ENCODE data around the gene SEH1L. TPM values are rescaled to one million over a fixed set of nuclear protein-coding genes. Genes with fewer than 3 reads are reported as not detected.
"Not testable (repeated sequence)": the region's sequence is repeated elsewhere in the genome, so short reads cannot be mapped to it uniquely, and the experiment has no call there.

SEH1L gene
- total RNA-seq, 2 experiments from 2014 or later, result 50.5 to 54.3 TPM

- Mint-ChIP-seq H3K27ac (peak overlapping the region; percentile 97), H3K4me3 (peak overlapping the region; percentile 88), H3K4me1 (peaks cover 54% of the 10 kb centered on the region), H3K27me3 (no peaks in the 10 kb centered on the region), H3K9me3 (peaks cover 4% of the 10 kb centered on the region), H3K36me3 (ENCODE audit: low read depth) (peaks cover 33% of the 10 kb centered on the region)
- POLR2A ChIA-PET, result interaction anchor here (0.7 kb wide), 2 partner anchors 43 to 57 kb away, joined by 3 read pairs; partner anchors contain the start of gene CEP192
- DNase-seq, result peak; percentile 99
- CTCF ChIA-PET, result interaction anchor here (0.7 to 1.2 kb wide), 4 partner anchors 12 to 216 kb away, joined by 3 to 5 read pairs (median 4); no protein-coding TSS in a partner anchor
Measured at GRCh38 chr18:12948050-12948804, 416 bp downstream of the SEH1L start.

GRCh38 chr18:12958478-12958877 lies 10.7 kb downstream of the SEH1L start:
- H3K4me1 Mint-ChIP-seq, result peaks cover 2% of the 10 kb centered on the region
- H3K36me3 Mint-ChIP-seq (ENCODE audit: low read depth), result peaks cover 31% of the 10 kb centered on the region
- H3K27me3 Mint-ChIP-seq, result no peaks in the 10 kb centered on the region
- H3K9me3 Mint-ChIP-seq, result no peaks in the 10 kb centered on the region
- H3K27ac Mint-ChIP-seq, result no peak overlapping the region
- DNase-seq, result no peak
- CTCF ChIA-PET, result no interaction called here
- H3K4me3 Mint-ChIP-seq, result no peak overlapping the region
- POLR2A ChIA-PET, result no interaction called here

- no peak for DNase-seq
- Mint-ChIP-seq H3K36me3 (ENCODE audit: low read depth) (peaks cover 41% of the 10 kb centered on the region), H3K27ac (no peak overlapping the region), H3K27me3 (no peaks in the 10 kb centered on the region), H3K4me3 (no peak overlapping the region), H3K4me1 (peaks cover 2% of the 10 kb centered on the region), H3K9me3 (no peaks in the 10 kb centered on the region)
- POLR2A ChIA-PET, result no interaction called here
- CTCF ChIA-PET, result interaction anchor here (1.2 kb wide), 1 partner anchor 45 kb away, joined by 4 read pairs; no protein-coding TSS in a partner anchor
Measured at GRCh38 chr18:12960395-12960794, 12.6 kb downstream of the SEH1L start.

GRCh38 chr18:12960853-12961397 lies 13.1 kb downstream of the SEH1L start:
- Mint-ChIP-seq H3K4me3 (no peak overlapping the region), H3K4me1 (peaks cover 2% of the 10 kb centered on the region), H3K36me3 (ENCODE audit: low read depth) (peaks cover 45% of the 10 kb centered on the region), H3K9me3 (no peaks in the 10 kb centered on the region), H3K27me3 (no peaks in the 10 kb centered on the region), H3K27ac (no peak overlapping the region)
- ChIA-PET CTCF (interaction anchor here (1.2 kb wide), 1 partner anchor 45 kb away, joined by 4 read pairs; no protein-coding TSS in a partner anchor), POLR2A (no interaction called here)
- DNase-seq, result no peak

- H3K4me3 Mint-ChIP-seq, result no peak overlapping the region
- peaks cover 50% of the 10 kb centered on the region for H3K36me3 Mint-ChIP-seq (ENCODE audit: low read depth)
- H3K4me1 Mint-ChIP-seq, result peaks cover 7% of the 10 kb centered on the region
- no peaks in the 10 kb centered on the region for H3K27me3 Mint-ChIP-seq
- no peak for DNase-seq
- ChIA-PET CTCF (interaction anchor here (0.7 to 1.0 kb wide), 2 partner anchors 12 to 29 kb away, joined by 3 to 4 read pairs; no protein-coding TSS in a partner anchor), POLR2A (no interaction called here)
- no peaks in the 10 kb centered on the region for H3K9me3 Mint-ChIP-seq
- no peak overlapping the region for H3K27ac Mint-ChIP-seq
Measured at GRCh38 chr18:12963069-12963468, 15.3 kb downstream of the SEH1L start.

- POLR2A ChIA-PET, result no interaction called here
- H3K27ac Mint-ChIP-seq, result no peak overlapping the region
- no peaks in the 10 kb centered on the region for H3K27me3 Mint-ChIP-seq
- peaks cover 21% of the 10 kb centered on the region for H3K4me1 Mint-ChIP-seq
- no peak overlapping the region for H3K4me3 Mint-ChIP-seq
- no peaks in the 10 kb centered on the region for H3K9me3 Mint-ChIP-seq
- no peak for DNase-seq
- CTCF ChIA-PET, result no interaction called here
- peaks cover 60% of the 10 kb centered on the region for H3K36me3 Mint-ChIP-seq (ENCODE audit: low read depth)
Measured at GRCh38 chr18:12968115-12968514, 20.3 kb downstream of the SEH1L start.

GRCh38 chr18:12968619-12969018 lies 20.8 kb downstream of the SEH1L start:
- no peaks in the 10 kb centered on the region for H3K9me3 Mint-ChIP-seq
- ChIA-PET CTCF (interaction anchor here (0.7 to 0.8 kb wide), 2 partner anchors 9 to 48 kb away, joined by 3 read pairs; no protein-coding TSS in a partner anchor), POLR2A (no interaction called here)
- no peak overlapping the region for H3K27ac Mint-ChIP-seq
- H3K4me3 Mint-ChIP-seq, result no peak overlapping the region
- H3K27me3 Mint-ChIP-seq, result no peaks in the 10 kb centered on the region
- peaks cover 56% of the 10 kb centered on the region for H3K36me3 Mint-ChIP-seq (ENCODE audit: low read depth)
- H3K4me1 Mint-ChIP-seq, result peaks cover 21% of the 10 kb centered on the region
- DNase-seq, result no peak

- ChIA-PET CTCF (interaction anchor here (1.5 to 2.3 kb wide), 2 partner anchors 10 to 39 kb away, joined by 3 to 7 read pairs; no protein-coding TSS in a partner anchor), POLR2A (no interaction called here)
- peaks cover 13% of the 10 kb centered on the region for H3K4me1 Mint-ChIP-seq
- peaks cover 37% of the 10 kb centered on the region for H3K36me3 Mint-ChIP-seq (ENCODE audit: low read depth)
- no peaks in the 10 kb centered on the region for H3K27me3 Mint-ChIP-seq
- no peaks in the 10 kb centered on the region for H3K9me3 Mint-ChIP-seq
- no peak overlapping the region for H3K27ac Mint-ChIP-seq
- no peak for DNase-seq
- H3K4me3 Mint-ChIP-seq, result no peak overlapping the region
Measured at GRCh38 chr18:12973562-12974213, 25.9 kb downstream of the SEH1L start.

GRCh38 chr18:12975488-12975887 lies 27.7 kb downstream of the SEH1L start:
- ChIA-PET CTCF (interaction anchor here (1.0 to 1.9 kb wide), 6 partner anchors 10 to 152 kb away, joined by 3 to 5 read pairs (median 4); no protein-coding TSS in a partner anchor), POLR2A (interaction anchor here (0.6 kb wide), 1 partner anchor 13 kb away, joined by 9 read pairs; no protein-coding TSS in a partner anchor)
- DNase-seq, result no peak
- no peaks in the 10 kb centered on the region for H3K27me3 Mint-ChIP-seq
- H3K36me3 Mint-ChIP-seq (ENCODE audit: low read depth), result peaks cover 30% of the 10 kb centered on the region
- H3K27ac Mint-ChIP-seq, result no peak overlapping the region
- no peaks in the 10 kb centered on the region for H3K9me3 Mint-ChIP-seq
- H3K4me1 Mint-ChIP-seq, result peaks cover 2% of the 10 kb centered on the region
- no peak overlapping the region for H3K4me3 Mint-ChIP-seq

GRCh38 chr18:12976305-12976704 lies 28.5 kb downstream of the SEH1L start:
- H3K4me3 Mint-ChIP-seq, result no peak overlapping the region
- DNase-seq, result no peak
- H3K36me3 Mint-ChIP-seq (ENCODE audit: low read depth), result peaks cover 25% of the 10 kb centered on the region
- ChIA-PET CTCF (interaction anchor here (1.0 to 1.9 kb wide), 3 partner anchors 13 to 22 kb away, joined by 3 to 5 read pairs (median 3); no protein-coding TSS in a partner anchor), POLR2A (no interaction called here)
- H3K27ac Mint-ChIP-seq, result no peak overlapping the region
- H3K9me3 Mint-ChIP-seq, result no peaks in the 10 kb centered on the region
- H3K27me3 Mint-ChIP-seq, result no peaks in the 10 kb centered on the region
- H3K4me1 Mint-ChIP-seq, result peaks cover 2% of the 10 kb centered on the region

GRCh38 chr18:12980065-12980464 lies 32.3 kb downstream of the SEH1L start:
- H3K36me3 Mint-ChIP-seq (ENCODE audit: low read depth), result peaks cover 20% of the 10 kb centered on the region
- POLR2A ChIA-PET, H3K4me1 Mint-ChIP-seq, H3K27ac Mint-ChIP-seq, H3K27me3 Mint-ChIP-seq, H3K9me3 Mint-ChIP-seq, DNase-seq, H3K4me3 Mint-ChIP-seq, CTCF ChIA-PET: not testable (repeated sequence)

- Mint-ChIP-seq H3K36me3 (ENCODE audit: low read depth) (peaks cover 14% of the 10 kb centered on the region), H3K9me3 (no peaks in the 10 kb centered on the region), H3K27ac (peak overlapping the region; percentile 95), H3K27me3 (no peaks in the 10 kb centered on the region), H3K4me3 (peak overlapping the region; percentile 99), H3K4me1 (peaks cover 22% of the 10 kb centered on the region)
- no peak for DNase-seq
- CTCF ChIA-PET, result interaction anchor here (1.2 to 2.0 kb wide), 3 partner anchors 9 to 14 kb away, joined by 3 to 12 read pairs (median 5); no protein-coding TSS in a partner anchor
- POLR2A ChIA-PET, result no interaction called here
Measured at GRCh38 chr18:12989397-12990122, 41.7 kb downstream of the SEH1L start.

All from activated CD4-positive, alpha-beta T cell treated with anti-CD3 and anti-CD28 coated beads, Interleukin-2, amount 10 ng/mL, durations not matched to agents 7 days and 5 days (primary cell).